ENCODE results near the gene SBSN.

- no peak for TF ChIP-seq GABPA (IDR thresholded peaks at IDR 0.05 in 1 of 2, conservative IDR thresholded peaks at IDR 0.05 in 1 of 2)
- TF ChIP-seq, protein P1, sequence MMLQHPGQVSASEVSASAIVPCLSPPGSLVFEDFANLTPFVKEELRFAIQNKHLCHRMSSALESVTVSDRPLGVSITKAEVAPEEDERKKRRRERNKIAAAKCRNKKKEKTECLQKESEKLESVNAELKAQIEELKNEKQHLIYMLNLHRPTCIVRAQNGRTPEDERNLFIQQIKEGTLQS (IDR thresholded peaks at IDR 0.05) = no peak
These were observed 15.4 kb upstream of the SBSN start for GRCh38 chr19:35543280-35544109.
